GM13977 (cell line): Measurements from ENCODE around the gene ROBO1.
A peak's percentile ranks its signal among the peaks of the same experiment; 100 is the strongest.

ENCODE experiments used
- DNase-seq: peaks from one replicate; pipeline ENCODE4 v3.0.0; 2012; ENCODE audit warnings: low spot score
- in situ Hi-C: fragments of 300-500 bp; cut with MboI; formaldehyde crosslinking; loops from one replicate; pipeline ENCODE4 v1.12.0; 2022; ENCODE audit warnings: low sequenced_read_pairs, low pct_unique_long_range_greater_than_20kb, mixed read lengths, inconsistent platforms; ENCODE audit not compliant: unreplicated experiment
- TF ChIP-seq, protein P1 (sequence below): IDR thresholded peaks from 2 replicates; pipeline ENCODE4 v1.5.1; 2012; ENCODE audit warnings: mild to moderate bottlenecking, control low read depth; ENCODE audit not compliant: insufficient read depth; ENCODE audit errors: extremely low read depth, missing control alignments

The ROBO1 gene

DNA sequence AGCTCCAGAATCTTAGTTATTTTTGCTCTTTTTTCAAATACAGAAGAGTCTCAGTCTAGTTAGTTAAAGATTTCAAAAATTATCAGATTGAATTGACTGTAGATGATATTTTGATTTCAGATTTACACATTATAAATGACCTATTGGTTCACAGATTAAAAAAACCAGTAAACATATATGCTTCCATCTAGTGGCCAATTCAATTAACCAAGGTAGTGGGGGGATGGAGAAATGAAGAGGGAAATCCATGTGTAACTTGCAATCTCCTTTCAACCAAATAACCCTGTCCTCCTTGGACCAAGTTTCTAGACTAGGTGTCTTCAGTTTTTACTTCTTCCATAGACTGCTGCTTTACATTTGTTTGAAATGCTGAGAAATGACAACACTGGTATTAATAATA is 789.8 kb downstream of the ROBO1 start:
- no peak for DNase-seq
- TF ChIP-seq, protein P1, sequence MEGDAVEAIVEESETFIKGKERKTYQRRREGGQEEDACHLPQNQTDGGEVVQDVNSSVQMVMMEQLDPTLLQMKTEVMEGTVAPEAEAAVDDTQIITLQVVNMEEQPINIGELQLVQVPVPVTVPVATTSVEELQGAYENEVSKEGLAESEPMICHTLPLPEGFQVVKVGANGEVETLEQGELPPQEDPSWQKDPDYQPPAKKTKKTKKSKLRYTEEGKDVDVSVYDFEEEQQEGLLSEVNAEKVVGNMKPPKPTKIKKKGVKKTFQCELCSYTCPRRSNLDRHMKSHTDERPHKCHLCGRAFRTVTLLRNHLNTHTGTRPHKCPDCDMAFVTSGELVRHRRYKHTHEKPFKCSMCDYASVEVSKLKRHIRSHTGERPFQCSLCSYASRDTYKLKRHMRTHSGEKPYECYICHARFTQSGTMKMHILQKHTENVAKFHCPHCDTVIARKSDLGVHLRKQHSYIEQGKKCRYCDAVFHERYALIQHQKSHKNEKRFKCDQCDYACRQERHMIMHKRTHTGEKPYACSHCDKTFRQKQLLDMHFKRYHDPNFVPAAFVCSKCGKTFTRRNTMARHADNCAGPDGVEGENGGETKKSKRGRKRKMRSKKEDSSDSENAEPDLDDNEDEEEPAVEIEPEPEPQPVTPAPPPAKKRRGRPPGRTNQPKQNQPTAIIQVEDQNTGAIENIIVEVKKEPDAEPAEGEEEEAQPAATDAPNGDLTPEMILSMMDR, result peak; percentile 48
- in situ Hi-C loops, result no loop called here

DNA sequence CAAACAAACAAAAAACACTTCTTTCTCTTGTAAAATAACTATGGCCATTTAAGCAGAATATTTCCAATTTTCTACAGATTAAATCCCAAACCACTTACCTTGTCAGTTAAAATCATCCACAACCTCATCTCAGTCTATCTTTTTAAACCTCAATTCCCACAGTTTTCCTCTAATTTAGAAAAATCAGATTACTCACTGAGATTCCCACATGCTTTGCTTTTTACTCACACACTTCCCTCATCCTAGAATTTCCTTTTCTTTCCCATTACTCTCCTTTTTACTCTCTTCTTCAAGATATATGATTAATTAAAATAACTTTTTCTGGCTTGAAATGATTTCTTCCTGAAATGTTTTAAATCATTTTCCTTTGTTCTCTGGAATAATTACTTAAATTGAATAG is 790.7 kb downstream of the ROBO1 start:
- TF ChIP-seq, protein P1, result no peak
- in situ Hi-C loops, result no loop called here
- no peak for DNase-seq

DNA sequence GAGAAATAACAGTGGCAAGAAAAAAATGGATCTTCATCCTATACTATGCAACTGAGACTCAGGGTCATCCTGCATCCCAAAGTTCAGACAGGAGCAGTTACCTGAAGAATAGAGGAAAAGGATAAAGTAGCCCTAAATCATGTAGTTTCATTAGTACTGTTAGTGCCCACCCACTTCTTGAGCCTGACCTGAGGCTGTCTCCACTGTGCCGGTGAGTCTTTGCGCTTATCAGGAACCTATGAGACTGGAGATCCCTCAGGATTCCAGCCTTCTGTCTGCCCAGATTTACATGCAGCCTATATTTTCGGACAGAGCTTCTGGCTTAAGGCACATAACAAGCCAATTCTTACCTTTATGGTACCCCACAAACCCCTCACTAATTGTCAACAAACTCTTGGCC is 791.6 kb downstream of the ROBO1 start:
- TF ChIP-seq, protein P1, result no peak
- no peak for DNase-seq
- in situ Hi-C loops, result no loop called here

DNA sequence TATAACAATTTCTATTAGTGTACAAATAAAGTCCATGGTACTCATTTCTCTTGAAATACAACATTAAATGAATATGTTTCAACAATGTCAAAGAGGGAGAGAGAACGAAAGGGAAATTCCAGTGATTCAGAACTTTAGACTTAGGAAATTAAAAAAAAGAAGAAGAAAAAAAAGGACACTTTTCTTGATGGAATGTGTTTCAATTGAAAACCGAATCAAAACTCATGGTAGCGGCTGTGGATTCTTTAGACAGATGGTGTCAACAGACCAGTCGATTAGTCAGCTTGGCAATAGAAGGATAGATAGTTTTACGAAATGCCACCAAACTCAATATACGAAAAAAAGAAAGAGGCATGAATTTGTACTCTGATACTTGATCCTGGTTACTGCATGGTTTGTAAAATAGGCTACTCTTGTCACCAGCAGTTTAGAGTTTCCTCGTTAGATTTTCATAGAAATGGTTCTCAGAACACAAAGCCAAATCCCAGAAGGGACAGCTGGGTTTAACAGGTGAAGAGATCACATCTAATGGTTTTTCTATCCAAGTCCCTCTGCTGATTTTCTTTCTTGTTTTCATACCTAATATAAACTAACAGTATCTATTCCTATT is 793.5 kb downstream of the ROBO1 start:
- in situ Hi-C loops, result no loop called here
- TF ChIP-seq, protein P1, result no peak
- DNase-seq, result no peak

DNA sequence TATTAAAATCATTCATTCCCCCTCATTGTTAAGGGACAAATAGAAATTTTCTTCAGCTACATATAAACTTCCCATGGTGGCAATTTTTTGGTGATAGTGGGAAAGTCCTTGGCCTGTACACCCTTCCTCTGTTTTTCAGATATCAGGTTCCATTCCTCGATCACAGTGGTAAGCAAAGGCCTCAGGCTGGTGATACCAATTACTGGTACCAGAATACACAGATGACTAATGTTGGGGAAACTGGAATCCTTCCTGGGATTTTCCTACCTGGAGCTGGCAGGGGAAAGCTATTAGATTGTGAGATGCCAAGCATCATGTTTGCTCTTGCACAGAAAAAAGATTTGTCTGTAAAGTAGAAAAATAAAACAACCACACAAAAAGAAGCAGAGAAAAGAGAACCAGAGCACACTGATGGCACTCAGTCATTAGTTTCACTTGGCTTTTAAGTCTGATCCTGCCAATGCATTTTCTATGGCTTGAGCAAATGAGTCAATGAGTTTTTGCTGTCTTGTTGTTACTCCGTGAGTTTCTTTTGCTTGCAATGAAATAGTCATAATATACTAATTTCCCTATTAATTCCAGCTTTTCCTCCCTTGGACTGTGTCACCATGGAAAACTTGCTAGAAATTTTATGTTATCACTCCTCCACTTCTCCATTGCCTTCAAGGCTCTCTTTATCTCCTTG is 795.0 kb downstream of the ROBO1 start:
- TF ChIP-seq, protein P1, result no peak
- no peak for DNase-seq
- in situ Hi-C loops, result no loop called here

DNA sequence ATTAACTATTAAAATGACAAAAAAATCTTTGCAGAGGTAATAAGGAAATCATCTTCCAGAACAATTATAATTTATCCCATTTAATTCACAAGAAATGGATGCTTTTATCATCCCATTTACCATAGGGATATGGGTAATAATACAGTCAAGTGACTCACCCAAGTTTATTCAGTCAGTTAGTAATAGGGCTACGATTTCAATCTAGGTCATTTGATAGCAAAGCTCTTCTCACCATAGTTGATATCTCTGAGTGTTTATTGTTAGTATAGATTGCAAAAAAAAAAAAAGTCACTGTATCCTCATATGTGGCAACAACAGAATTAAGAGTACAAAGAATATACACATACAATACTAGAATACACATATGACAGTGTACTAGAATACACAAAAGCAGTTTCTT is 797.1 kb downstream of the ROBO1 start:
- TF ChIP-seq, protein P1, result no peak
- DNase-seq, result no peak
- in situ Hi-C loops, result no loop called here
